HCT116 (cell line): ENCODE results near the gene ADCY1. TPM values are rescaled to one million over a fixed set of nuclear protein-coding genes. Genes with fewer than 3 reads are reported as not detected.

Source experiments
- ATAC-seq: fragments of 200-7000 bp; cut with Tn5 transposase; 2 replicates; pipeline ENCODE4 v1.9.1; 2020; ENCODE audit warnings: mild to moderate bottlenecking, moderate library complexity
- BruUV-seq: library from RNA; stranded (reverse); fragments of 400-500 nt; replicated peaks from 2 replicates; lab custom pipeline; 2021; lab: Mats Ljungman, UMichigan
- CTCF ChIA-PET: fragments of 300-600 bp; sonication (Branson Sonifier 250); formaldehyde crosslinking; loops from one replicate; lab custom pipeline; 2021; ENCODE audit warnings: antibody characterized with exemption; lab: Charles Lee
- POLR2A ChIA-PET: fragments of 300-600, 350-600 bp; sonication (Branson Sonifier 250); formaldehyde crosslinking; loops from one replicate; lab custom pipeline; 2021; ENCODE audit warnings: antibody characterized with exemption; lab: Charles Lee
- RAD21 ChIA-PET, 2 experiments: fragments of 300-600 bp; sonication (Branson Sonifier 250); formaldehyde crosslinking; loops; one replicate each; lab custom pipeline; 2023; ENCODE audit warnings: low total read pairs in 2 of 2; ENCODE audit not compliant: uncharacterized antibody in 2 of 2, unreplicated experiment in 2 of 2, low non-redundant PET in 1 of 2; lab: Charles Lee
- DNase-seq: peaks from one replicate; pipeline ENCODE4 v3.0.0-alpha.2; 2010; ENCODE audit warnings: low read depth, low spot score
- H2AFZ ChIP-seq: fragments of 200-600 bp; shearing (Covaris generic), sonication (generic); 2 replicates; pipeline ENCODE4 v1.6.1; 2017; ENCODE audit warnings: low read depth, mixed run types, mixed read lengths, antibody characterized with exemption, low read length; ENCODE audit not compliant: poor library complexity, severe bottlenecking
- H3K27ac ChIP-seq: 2 replicates; pipeline ENCODE4 v1.5.1; 2012; ENCODE audit warnings: low read depth, low read length
- H3K27me3 ChIP-seq: fragments of 200-600 bp; sonication (generic); 2 replicates; pipeline ENCODE4 v1.6.1; 2016; ENCODE audit warnings: mixed run types, low read length, mixed read lengths; ENCODE audit not compliant: insufficient read depth
- H3K36me3 ChIP-seq, 2 experiments: fragments of 200-500 bp in 1 of 2; fragments of 200-600 bp in 1 of 2; sonication (Bioruptor generic) in 1 of 2; sonication (generic) in 1 of 2; 2 replicates each; pipeline versions ENCODE4 v1.5.1 to v1.6.1; 2014 to 2016; ENCODE audit warnings: low read length in 2 of 2, inconsistent platforms in 1 of 2, mixed read lengths in 1 of 2, mixed run types in 1 of 2; ENCODE audit not compliant: insufficient read depth in 2 of 2, control insufficient read depth in 1 of 2
- H3K4me1 ChIP-seq, 2 experiments: fragments of 200-600 bp in 1 of 2; sonication (generic) in 1 of 2; 2 replicates each; pipeline versions ENCODE4 v1.5.1 to v1.6.1; 2012 to 2017; ENCODE audit warnings: low read length in 2 of 2, inconsistent platforms in 1 of 2, mild to moderate bottlenecking in 1 of 2, mixed read lengths in 1 of 2, mixed run types in 1 of 2, moderate library complexity in 1 of 2; ENCODE audit not compliant: insufficient read depth in 2 of 2, control insufficient read depth in 1 of 2
- H3K4me2 ChIP-seq: fragments of 200-600 bp; sonication (generic); 2 replicates; pipeline ENCODE4 v1.6.1; 2017; ENCODE audit warnings: mixed run types, low read length, mixed read lengths
- H3K4me3 ChIP-seq, 2 experiments: fragments of 200-600 bp in 1 of 2; sonication (generic) in 1 of 2; replicated peaks in 1 of 2; 2 replicates each; pipeline ENCODE4 v1.5.1; 2011 to 2016; ENCODE audit warnings: low read length in 2 of 2, control low read depth in 1 of 2, low read depth in 1 of 2, mild to moderate bottlenecking in 1 of 2, mixed read lengths in 1 of 2, mixed run types in 1 of 2
- H3K79me2 ChIP-seq: fragments of 200-600 bp; sonication (generic); 2 replicates; pipeline ENCODE4 v1.6.1; 2017; ENCODE audit warnings: mild to moderate bottlenecking, mixed run types, low read length, moderate library complexity, mixed read lengths; ENCODE audit not compliant: insufficient read depth
- H3K9ac ChIP-seq: fragments of 200-600 bp; sonication (generic); 2 replicates; pipeline ENCODE4 v1.6.1; 2016; ENCODE audit warnings: low read length, mixed read lengths
- H3K9me2 ChIP-seq: fragments of 200-600 bp; sonication (generic), shearing (Covaris generic); 2 replicates; pipeline ENCODE4 v1.6.1; 2017; ENCODE audit warnings: mixed run types, mild to moderate bottlenecking, moderate library complexity; ENCODE audit not compliant: insufficient read depth
- H3K9me3 ChIP-seq, 2 experiments: fragments of 200-500 bp in 1 of 2; fragments of 200-600 bp in 1 of 2; sonication (Bioruptor generic) in 1 of 2; sonication (generic) in 1 of 2; 2 replicates each; pipeline ENCODE4 v1.6.1; 2014 to 2017; ENCODE audit warnings: low read length in 2 of 2, mixed read lengths in 2 of 2, inconsistent platforms in 1 of 2, low read depth in 1 of 2, mild to moderate bottlenecking in 1 of 2, mixed run types in 1 of 2, moderate library complexity in 1 of 2; ENCODE audit not compliant: control insufficient read depth in 1 of 2, insufficient read depth in 1 of 2
- H4K20me1 ChIP-seq: fragments of 200-600 bp; sonication (generic), shearing (Covaris generic); 2 replicates; pipeline ENCODE4 v1.6.1; 2017; ENCODE audit warnings: mixed run types, mild to moderate bottlenecking, moderate library complexity; ENCODE audit not compliant: insufficient read depth
- CBX3 ChIP-seq: IDR thresholded peaks from 2 replicates; pipeline ENCODE4 v1.6.1; 2012; ENCODE audit warnings: low read depth
- EGR1 ChIP-seq: IDR thresholded peaks from 2 replicates; pipeline ENCODE4 v1.6.1; 2012; ENCODE audit warnings: low read depth
- FOSL1 ChIP-seq: IDR thresholded peaks from 2 replicates; pipeline ENCODE4 v1.6.1; 2012; ENCODE audit warnings: low read depth
- JUND ChIP-seq: IDR thresholded peaks from 2 replicates; pipeline ENCODE4 v1.6.1; 2012
- POLR2AphosphoS5 ChIP-seq: IDR thresholded peaks from 2 replicates; pipeline ENCODE4 v1.6.1; 2011; ENCODE audit warnings: mild to moderate bottlenecking, low read depth, low read length, moderate library complexity
- TCF7L2 ChIP-seq: IDR thresholded peaks from 2 replicates; pipeline ENCODE4 v1.7.0; 2011; ENCODE audit warnings: borderline replicate concordance, inconsistent platforms; ENCODE audit not compliant: insufficient read depth, insufficient read length; ENCODE audit errors: extremely low read depth
- ZFX ChIP-seq: fragments of 450-650 bp; IDR thresholded peaks from 2 replicates; pipeline ENCODE4 v1.6.1; 2017
- intact Hi-C: fragments of 100-400 bp; cut with micrococcal nuclease; formaldehyde crosslinking; loops from 2 replicates; pipeline ENCODE4 v1.10.0; 2022
- total RNA-seq: library from RNA; stranded (reverse); gene quantifications from one replicate; pipeline ENCODE4 v1.2.1, GENCODE V29; 2021; ENCODE audit not compliant: unreplicated experiment
- TF ChIP-seq, protein P1 (sequence below), 3 experiments: fragments of 200-600 bp in 1 of 3; sonication (generic) in 1 of 3; IDR thresholded peaks in 2 of 3; conservative IDR thresholded peaks in 1 of 3; 2 replicates each; pipeline ENCODE4 v1.5.1; 2012 to 2017; ENCODE audit warnings: low read depth in 2 of 3, low read length in 2 of 3, antibody characterized with exemption in 1 of 3, borderline replicate concordance in 1 of 3, control low read depth in 1 of 3, mild to moderate bottlenecking in 1 of 3, mixed read lengths in 1 of 3, mixed run types in 1 of 3, moderate library complexity in 1 of 3; ENCODE audit not compliant: insufficient read depth in 1 of 3

Gene ADCY1
- total RNA-seq, 1 experiment from 2014 or later, result 0.05 TPM

- TF ChIP-seq FOSL1 (no peak), CBX3 (no peak), POLR2AphosphoS5 (no peak), TCF7L2 (no peak), EGR1 (no peak), ZFX (no peak), JUND (no peak)
- TF ChIP-seq, protein P1, sequence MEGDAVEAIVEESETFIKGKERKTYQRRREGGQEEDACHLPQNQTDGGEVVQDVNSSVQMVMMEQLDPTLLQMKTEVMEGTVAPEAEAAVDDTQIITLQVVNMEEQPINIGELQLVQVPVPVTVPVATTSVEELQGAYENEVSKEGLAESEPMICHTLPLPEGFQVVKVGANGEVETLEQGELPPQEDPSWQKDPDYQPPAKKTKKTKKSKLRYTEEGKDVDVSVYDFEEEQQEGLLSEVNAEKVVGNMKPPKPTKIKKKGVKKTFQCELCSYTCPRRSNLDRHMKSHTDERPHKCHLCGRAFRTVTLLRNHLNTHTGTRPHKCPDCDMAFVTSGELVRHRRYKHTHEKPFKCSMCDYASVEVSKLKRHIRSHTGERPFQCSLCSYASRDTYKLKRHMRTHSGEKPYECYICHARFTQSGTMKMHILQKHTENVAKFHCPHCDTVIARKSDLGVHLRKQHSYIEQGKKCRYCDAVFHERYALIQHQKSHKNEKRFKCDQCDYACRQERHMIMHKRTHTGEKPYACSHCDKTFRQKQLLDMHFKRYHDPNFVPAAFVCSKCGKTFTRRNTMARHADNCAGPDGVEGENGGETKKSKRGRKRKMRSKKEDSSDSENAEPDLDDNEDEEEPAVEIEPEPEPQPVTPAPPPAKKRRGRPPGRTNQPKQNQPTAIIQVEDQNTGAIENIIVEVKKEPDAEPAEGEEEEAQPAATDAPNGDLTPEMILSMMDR (IDR thresholded peaks at IDR 0.05 in 2 of 3, conservative IDR thresholded peaks at IDR 0.05 in 1 of 3; ENCODE audit: borderline replicate concordance in 1 of 3, insufficient read depth in 1 of 3, low read depth in 2 of 3, low read length in 2 of 3), result no peak
- TF ChIP-seq, all 23 proteins: peak for 0
- Histone ChIP-seq H3K9ac (no peak overlapping the region), H3K4me2 (no peak overlapping the region), H3K9me3 (no peaks in the 10 kb centered on the region), H3K79me2 (no peaks in the 10 kb centered on the region), H3K4me1 (peaks cover 0 to 4% of the 10 kb centered on the region in 2 experiments; a peak in 1 of 4 replicates), H3K27ac (no peak overlapping the region), H2AFZ (no peak overlapping the region), H3K36me3 (no peaks in the 10 kb centered on the region), H3K9me2 (no peaks in the 10 kb centered on the region), H4K20me1 (no peaks in the 10 kb centered on the region), H3K27me3 (no peaks in the 10 kb centered on the region), H3K4me3 (no peak overlapping the region)
- no TSS peak for BruUV-seq
- ATAC-seq (no peak), DNase-seq (no peak)
- ChIA-PET CTCF (no interaction called here), RAD21 (no interaction called here), POLR2A (no interaction called here)
- intact Hi-C loops, result no loop called here
Measured at GRCh38 chr7:45688382-45688781, 114.2 kb downstream of the ADCY1 start.
